ENCODE data around the gene AUTS2.

AUTS2 gene

DNA sequence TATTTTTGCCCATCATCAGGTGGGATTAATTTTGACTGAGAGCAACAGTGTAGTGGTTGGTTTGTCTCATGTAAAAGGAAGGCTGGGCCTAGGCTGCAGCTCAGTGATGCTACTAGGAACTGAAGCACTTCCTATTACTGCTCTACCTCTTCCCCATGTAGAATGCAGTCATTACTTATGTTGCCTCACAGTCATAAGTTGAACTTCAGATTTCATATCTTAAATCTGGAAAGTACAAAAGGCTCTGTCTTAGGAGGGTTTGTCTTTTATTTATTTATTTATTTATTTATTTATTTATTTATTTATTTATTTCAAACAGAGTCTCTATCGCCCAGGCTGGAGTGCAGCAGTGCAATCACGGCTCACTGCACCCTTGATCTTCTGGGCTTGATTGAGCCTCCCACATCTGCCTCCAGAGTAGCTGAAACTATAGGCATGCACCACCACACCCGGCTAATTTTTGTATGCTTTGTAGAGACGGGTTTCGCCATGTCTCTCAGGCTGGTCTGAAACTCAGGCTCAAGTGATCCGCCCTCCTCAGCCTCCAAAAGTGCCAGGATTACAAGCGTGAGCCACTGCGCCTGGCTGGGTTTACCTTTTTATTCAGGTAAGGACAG is 812.0 kb downstream of the AUTS2 start:
- Histone ChIP-seq H3K4me3 (ENCODE audit: low read length, poor library complexity, severe bottlenecking) (no peak overlapping the region), H3K9ac (ENCODE audit: low read depth, low read length, poor library complexity, severe bottlenecking) (no peak overlapping the region), H2AFZ (ENCODE audit: low read length) (no peak overlapping the region), H3K36me3 (ENCODE audit: insufficient read depth, low read length) (no peaks in the 10 kb centered on the region), H4K20me1 (ENCODE audit: insufficient read depth, low read length, poor library complexity, severe bottlenecking) (no peaks in the 10 kb centered on the region), H3F3A (ENCODE audit: low read depth) (no peaks in the 10 kb centered on the region), H3K4me2 (ENCODE audit: low read depth, low read length, poor library complexity, severe bottlenecking) (no peak overlapping the region), H3K9me3 (ENCODE audit: insufficient read depth, low read depth, low read length) (no peaks in the 10 kb centered on the region), H3K27me3 (ENCODE audit: insufficient read depth, low read length, poor library complexity, severe bottlenecking) (no peaks in the 10 kb centered on the region), H3K79me2 (ENCODE audit: insufficient read depth, low read length) (no peaks in the 10 kb centered on the region), H3K4me1 (ENCODE audit: insufficient read depth, low read length, poor library complexity, severe bottlenecking) (peaks cover 11% of the 10 kb centered on the region), H3K9me2 (replicated peaks; ENCODE audit: low read depth, low read length) (no peaks in the 10 kb centered on the region)
- no peak for TF ChIP-seq EZH2phosphoT487 (IDR thresholded peaks at IDR 0.05; ENCODE audit: borderline replicate concordance)
- no peak for TF ChIP-seq CTCF (conservative IDR thresholded peaks at IDR 0.05; ENCODE audit: low read length)

DNA sequence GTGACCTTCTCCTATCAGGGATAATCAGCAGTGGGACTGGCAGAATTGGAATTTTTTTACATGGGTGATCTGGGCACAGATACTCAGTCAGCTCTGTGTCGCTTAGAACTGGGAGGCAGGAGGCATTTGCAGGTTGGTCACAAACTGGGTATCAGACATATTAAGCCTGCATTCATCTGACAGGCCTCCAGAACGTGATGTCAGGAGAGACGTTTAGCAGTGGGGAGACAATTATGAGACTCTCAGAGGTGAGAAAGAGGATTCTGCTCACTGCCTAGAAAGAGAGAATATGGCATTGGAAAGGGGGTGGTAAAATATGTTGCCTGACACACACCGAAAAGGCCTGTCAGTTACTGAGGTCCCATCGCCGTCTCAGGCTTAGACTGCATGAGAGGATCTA is 816.1 kb downstream of the AUTS2 start:
- TF ChIP-seq EZH2phosphoT487 (IDR thresholded peaks at IDR 0.05; ENCODE audit: borderline replicate concordance): no peak
- TF ChIP-seq CTCF (conservative IDR thresholded peaks at IDR 0.05; ENCODE audit: low read length): no peak
- Histone ChIP-seq H3K36me3 (ENCODE audit: insufficient read depth, low read length) (no peaks in the 10 kb centered on the region), H3K9me2 (replicated peaks; ENCODE audit: low read depth, low read length) (no peaks in the 10 kb centered on the region), H3K4me1 (ENCODE audit: insufficient read depth, low read length, poor library complexity, severe bottlenecking) (no peaks in the 10 kb centered on the region), H3K9ac (ENCODE audit: low read depth, low read length, poor library complexity, severe bottlenecking) (no peak overlapping the region), H3K27me3 (ENCODE audit: insufficient read depth, low read length, poor library complexity, severe bottlenecking) (no peaks in the 10 kb centered on the region), H3K9me3 (ENCODE audit: insufficient read depth, low read depth, low read length) (no peaks in the 10 kb centered on the region), H3K79me2 (ENCODE audit: insufficient read depth, low read length) (no peaks in the 10 kb centered on the region), H3K4me2 (ENCODE audit: low read depth, low read length, poor library complexity, severe bottlenecking) (no peak overlapping the region), H4K20me1 (ENCODE audit: insufficient read depth, low read length, poor library complexity, severe bottlenecking) (no peaks in the 10 kb centered on the region), H3K4me3 (ENCODE audit: low read length, poor library complexity, severe bottlenecking) (no peak overlapping the region), H2AFZ (ENCODE audit: low read length) (no peak overlapping the region), H3F3A (ENCODE audit: low read depth) (no peaks in the 10 kb centered on the region)

- Histone ChIP-seq H3K79me2 (ENCODE audit: insufficient read depth, low read length) (no peaks in the 10 kb centered on the region), H2AFZ (ENCODE audit: low read length) (no peak overlapping the region), H3K36me3 (ENCODE audit: insufficient read depth, low read length) (no peaks in the 10 kb centered on the region), H3K4me3 (ENCODE audit: low read length, poor library complexity, severe bottlenecking) (no peak overlapping the region), H4K20me1 (ENCODE audit: insufficient read depth, low read length, poor library complexity, severe bottlenecking) (no peaks in the 10 kb centered on the region), H3K9me3 (ENCODE audit: insufficient read depth, low read depth, low read length) (no peaks in the 10 kb centered on the region), H3K4me2 (ENCODE audit: low read depth, low read length, poor library complexity, severe bottlenecking) (no peak overlapping the region), H3K9ac (ENCODE audit: low read depth, low read length, poor library complexity, severe bottlenecking) (no peak overlapping the region), H3K4me1 (ENCODE audit: insufficient read depth, low read length, poor library complexity, severe bottlenecking) (no peaks in the 10 kb centered on the region), H3F3A (ENCODE audit: low read depth) (no peaks in the 10 kb centered on the region), H3K27me3 (ENCODE audit: insufficient read depth, low read length, poor library complexity, severe bottlenecking) (no peaks in the 10 kb centered on the region), H3K9me2 (replicated peaks; ENCODE audit: low read depth, low read length) (no peaks in the 10 kb centered on the region)
- no peak for TF ChIP-seq EZH2phosphoT487 (IDR thresholded peaks at IDR 0.05; ENCODE audit: borderline replicate concordance)
- TF ChIP-seq CTCF (conservative IDR thresholded peaks at IDR 0.05; ENCODE audit: low read length): no peak
Observed at GRCh38 chr7:70415179-70415972, 817.1 kb downstream of the AUTS2 start.
